Hypothalamus (tissue), 51 donors: ENCODE data around the gene DYRK2.
"Not testable (repeated sequence)": the region's sequence is repeated elsewhere in the genome, so short reads cannot be mapped to it uniquely, and the experiment has no call there.

Experiments used
- DNase-seq, 51 donors: peaks; one replicate each; lab custom pipeline; 2025; lab: John Stamatoyannopoulos, UW

Gene DYRK2

GRCh38 chr12:67667276-67668073, 18.9 kb downstream of the DYRK2 start:
- DNase-seq, result peak in 21 of 51 donors; percentile 1 to 44 (median 14)

- no peak for DNase-seq
Observed at GRCh38 chr12:67669217-67669933, 20.8 kb downstream of the DYRK2 start.

GRCh38 chr12:67669934-67670631, 21.5 kb downstream of the DYRK2 start:
- no peak for DNase-seq

GRCh38 chr12:67671419-67671818, 22.9 kb downstream of the DYRK2 start:
- no peak for DNase-seq

- DNase-seq, result no peak
Observed at GRCh38 chr12:67671892-67672291, 23.3 kb downstream of the DYRK2 start.

- DNase-seq, result not testable (repeated sequence)
Observed at GRCh38 chr12:67672507-67672906, 24.0 kb downstream of the DYRK2 start.

GRCh38 chr12:67673509-67673908, 25.0 kb downstream of the DYRK2 start:
- DNase-seq, result not testable (repeated sequence)

- no peak for DNase-seq
Observed at GRCh38 chr12:67674417-67674816, 25.9 kb downstream of the DYRK2 start.

- DNase-seq, result no peak
Observed at GRCh38 chr12:67676624-67677023, 28.1 kb downstream of the DYRK2 start.

- no peak for DNase-seq
Observed at GRCh38 chr12:67677166-67677565, 28.6 kb downstream of the DYRK2 start.

- DNase-seq, result no peak
Observed at GRCh38 chr12:67681105-67681778, 32.7 kb downstream of the DYRK2 start.

- no peak for DNase-seq
Observed at GRCh38 chr12:67681941-67682620, 33.5 kb downstream of the DYRK2 start.

- no peak for DNase-seq
Observed at GRCh38 chr12:67689385-67689784, 40.8 kb downstream of the DYRK2 start.

GRCh38 chr12:67690656-67691055, 42.1 kb downstream of the DYRK2 start:
- DNase-seq, result no peak

GRCh38 chr12:67691220-67691619, 42.7 kb downstream of the DYRK2 start:
- DNase-seq, result no peak

GRCh38 chr12:67692135-67692534, 43.6 kb downstream of the DYRK2 start:
- DNase-seq, result no peak

- no peak for DNase-seq
Observed at GRCh38 chr12:67692966-67693365, 44.4 kb downstream of the DYRK2 start.

GRCh38 chr12:67693894-67694293, 45.3 kb downstream of the DYRK2 start:
- no peak for DNase-seq

GRCh38 chr12:67694306-67694900, 45.9 kb downstream of the DYRK2 start:
- DNase-seq, result no peak

- DNase-seq, result no peak
Observed at GRCh38 chr12:67695974-67696373, 47.4 kb downstream of the DYRK2 start.
